Ecto neural progenitor cell (in vitro differentiated cells): ENCODE results near the gene KCNK6.

ENCODE experiments used
- DNase-seq: peaks from one replicate; pipeline ENCODE4 v3.0.0-alpha.2; 2018; ENCODE audit warnings: low spot score

Gene KCNK6

DNA sequence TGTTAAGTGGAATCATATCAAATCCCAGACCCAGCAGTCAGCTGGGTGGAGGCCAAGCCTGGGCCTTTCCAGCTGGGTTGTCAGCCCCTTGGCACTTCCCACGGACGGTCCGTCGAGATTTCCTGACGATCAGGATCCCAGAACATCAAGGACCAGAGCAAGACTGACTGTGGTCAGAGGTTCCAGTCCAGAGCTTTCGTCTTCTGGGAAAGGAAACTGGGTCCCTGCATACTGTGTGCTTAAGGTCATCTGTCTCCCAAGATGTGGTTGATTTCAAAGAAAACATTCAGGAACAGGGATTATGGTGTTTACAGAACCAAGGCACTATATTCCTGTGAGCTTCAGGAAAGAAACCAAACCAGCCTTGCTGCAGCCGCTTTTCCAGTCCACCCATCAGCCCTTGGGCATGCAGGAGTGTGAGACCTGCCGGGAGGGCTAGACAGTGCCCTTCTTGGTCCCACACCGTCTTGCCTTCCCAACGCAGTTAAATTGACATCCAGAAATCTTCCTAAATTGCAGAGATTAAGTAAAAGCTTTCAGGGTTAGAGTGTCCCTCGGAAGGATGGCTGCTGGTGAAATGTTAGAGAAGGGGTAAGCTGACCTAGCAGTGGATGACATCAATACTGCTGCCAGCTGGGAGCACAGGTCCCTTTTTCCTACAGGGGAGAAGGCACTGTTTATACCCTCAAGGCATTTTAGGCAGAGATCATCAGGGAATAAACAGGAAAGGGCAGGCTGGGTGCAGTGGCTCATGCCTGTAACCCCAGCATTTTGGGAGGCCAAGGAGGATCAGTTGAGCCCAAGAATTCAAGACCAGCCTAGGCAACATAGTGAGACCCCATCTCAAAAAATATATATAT is 20.6 kb upstream of the KCNK6 start:
- no peak for DNase-seq

DNA sequence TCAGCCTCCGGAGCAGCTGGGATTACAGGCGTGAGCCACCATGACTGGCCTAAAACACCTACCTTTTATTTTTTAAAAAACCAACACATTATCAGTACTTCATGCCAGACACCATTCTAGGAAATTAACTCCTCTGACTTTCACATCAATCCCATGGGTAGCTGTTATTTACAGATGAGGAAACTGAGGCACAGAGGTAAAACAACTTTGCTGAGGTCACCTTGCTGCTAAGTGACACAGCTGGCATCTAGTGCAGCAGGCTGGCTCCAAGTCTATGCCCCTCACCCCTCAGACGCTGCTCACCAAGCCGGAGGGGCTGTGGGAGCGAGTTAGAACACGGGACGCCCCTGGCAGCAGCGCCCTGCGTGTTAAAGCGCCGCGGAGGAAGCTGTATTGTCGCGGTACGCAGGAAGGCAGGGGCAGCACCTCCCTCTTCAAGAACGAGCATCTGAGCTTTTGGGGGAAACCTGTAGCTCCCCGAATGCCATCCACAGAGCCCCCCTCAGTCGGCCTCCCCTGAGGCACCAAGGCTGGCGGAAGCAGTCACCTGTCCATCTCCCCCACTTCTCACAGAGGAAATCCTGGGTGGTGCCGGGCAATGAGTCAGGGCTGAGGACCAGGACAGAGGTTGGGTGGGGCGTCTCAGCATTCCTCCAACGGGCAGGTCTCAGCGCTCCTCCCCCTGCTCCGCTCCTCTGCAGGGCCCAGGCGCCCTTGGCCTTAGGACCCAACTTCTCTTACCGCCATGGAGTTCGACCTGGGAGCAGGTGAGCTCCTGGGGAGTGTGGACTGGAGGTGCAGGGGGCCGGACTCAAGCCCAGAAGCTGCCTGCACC is 15.9 kb upstream of the KCNK6 start, which contains the start of gene C19orf33:
Gene C19orf33 (plus strand): TSS at position 735 of the 835 bp plus-strand sequence. CDS start 11 bp downstream, at position 746.
- no peak for DNase-seq

DNA sequence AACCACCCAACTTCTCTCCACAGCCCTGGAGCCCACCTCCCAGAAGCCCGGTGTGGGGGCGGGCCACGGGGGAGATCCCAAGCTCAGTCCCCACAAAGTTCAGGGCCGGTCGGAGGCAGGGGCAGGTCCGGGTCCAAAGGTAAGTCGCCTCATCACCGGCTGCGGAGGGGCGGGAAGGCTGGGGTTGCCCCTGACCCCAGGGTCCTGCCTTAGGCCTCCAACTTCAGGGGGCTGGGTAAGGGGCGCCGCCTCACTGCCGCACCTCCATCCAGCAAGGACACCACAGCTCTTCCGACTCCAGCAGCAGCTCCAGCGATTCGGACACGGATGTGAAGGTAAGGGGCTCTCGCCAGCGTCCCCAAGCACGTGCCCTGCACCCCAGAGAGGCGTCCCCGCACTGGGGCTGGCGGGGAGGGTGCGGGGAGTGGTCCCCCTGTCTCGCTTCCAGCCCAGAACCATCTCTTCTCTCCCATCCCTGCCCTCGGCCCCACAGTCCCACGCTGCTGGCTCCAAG is 15.2 kb upstream of the KCNK6 start:
- no peak for DNase-seq

DNA sequence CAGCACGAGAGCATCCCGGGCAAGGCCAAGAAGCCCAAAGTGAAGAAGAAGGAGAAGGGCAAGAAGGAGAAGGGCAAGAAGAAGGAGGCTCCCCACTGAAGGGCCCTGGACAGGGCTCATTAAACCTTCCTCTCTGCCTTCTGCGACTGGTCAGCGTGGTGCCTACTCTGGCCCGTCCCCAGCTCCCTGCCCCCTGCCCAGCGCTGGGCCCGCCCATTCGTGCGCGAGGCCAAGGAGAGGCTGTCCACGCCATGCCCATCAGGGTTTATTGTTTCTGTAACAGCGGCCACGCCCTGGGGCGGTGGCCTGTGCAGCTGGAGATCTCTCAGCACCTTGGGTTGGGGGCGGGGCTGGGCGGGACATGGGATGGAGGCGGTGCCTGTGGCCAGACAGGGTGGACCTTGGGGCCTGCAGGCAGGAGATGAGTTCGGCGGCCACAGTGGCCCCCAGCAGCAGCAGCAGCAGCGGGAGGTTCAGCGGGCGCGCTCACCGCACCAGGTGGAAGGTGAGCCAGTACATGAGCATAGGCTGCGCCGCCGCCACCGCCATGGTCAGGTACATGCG is 14.7 kb upstream of the KCNK6 start:
- DNase-seq: peak; percentile 90

DNA sequence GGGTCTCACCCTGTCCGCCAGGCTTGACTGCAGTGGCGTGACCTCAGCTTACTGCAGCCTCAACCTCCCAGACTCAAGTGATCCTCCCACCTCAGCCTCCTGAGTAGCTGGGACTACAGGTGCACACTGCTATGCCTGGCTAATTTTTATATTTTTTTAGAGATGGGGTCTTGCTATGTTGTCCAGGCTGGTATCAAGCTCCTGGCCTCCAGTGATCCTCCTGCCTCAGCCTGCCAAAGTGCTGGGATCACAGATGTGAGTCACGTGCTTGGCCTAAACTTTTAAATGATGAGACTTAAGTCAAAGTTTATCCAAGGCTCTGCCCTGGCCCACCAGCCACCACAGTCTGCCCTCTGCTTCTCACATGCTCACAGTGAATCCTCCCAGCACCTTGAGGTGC is 13.4 kb upstream of the KCNK6 start:
- DNase-seq: no peak

DNA sequence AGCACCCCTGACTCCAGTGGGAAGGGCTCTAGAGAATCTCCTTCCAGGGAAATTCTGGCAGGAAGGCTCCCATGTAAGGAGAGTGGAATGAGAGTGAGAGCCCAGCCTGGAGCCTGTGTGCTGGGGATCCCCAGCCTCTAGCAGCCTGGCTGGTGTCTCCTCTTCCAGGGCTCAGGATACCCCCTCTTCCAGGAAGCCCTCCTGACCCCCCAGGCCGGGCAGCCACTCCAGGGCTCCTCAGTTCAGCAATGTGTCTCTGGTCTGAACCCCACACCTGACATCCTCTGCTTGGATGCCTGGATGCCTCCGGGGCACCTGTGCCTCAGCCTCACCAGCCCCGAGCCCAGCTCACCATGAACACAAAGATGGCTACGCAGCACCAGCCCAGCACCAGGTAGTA is 12.6 kb upstream of the KCNK6 start:
- DNase-seq: no peak

DNA sequence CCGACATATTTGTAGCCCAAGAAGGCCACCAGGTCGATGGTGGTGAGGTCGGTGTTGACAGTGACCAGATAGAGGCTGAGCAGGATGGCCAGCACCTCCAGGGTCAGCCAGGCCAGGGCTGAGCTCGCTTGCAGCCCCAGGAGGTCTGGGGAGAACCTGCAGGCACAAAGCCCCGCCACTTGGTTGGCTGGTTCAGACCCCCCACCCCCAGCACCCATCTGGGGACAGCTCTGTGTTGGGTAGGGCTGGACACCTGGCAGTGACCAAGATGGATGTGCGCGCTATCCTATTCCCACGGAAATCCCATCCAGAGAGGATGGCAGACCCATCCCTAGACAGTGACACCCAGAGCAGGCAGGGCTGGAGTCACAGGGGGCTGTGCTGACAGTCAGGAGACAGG is 12.0 kb upstream of the KCNK6 start:
- DNase-seq: no peak

DNA sequence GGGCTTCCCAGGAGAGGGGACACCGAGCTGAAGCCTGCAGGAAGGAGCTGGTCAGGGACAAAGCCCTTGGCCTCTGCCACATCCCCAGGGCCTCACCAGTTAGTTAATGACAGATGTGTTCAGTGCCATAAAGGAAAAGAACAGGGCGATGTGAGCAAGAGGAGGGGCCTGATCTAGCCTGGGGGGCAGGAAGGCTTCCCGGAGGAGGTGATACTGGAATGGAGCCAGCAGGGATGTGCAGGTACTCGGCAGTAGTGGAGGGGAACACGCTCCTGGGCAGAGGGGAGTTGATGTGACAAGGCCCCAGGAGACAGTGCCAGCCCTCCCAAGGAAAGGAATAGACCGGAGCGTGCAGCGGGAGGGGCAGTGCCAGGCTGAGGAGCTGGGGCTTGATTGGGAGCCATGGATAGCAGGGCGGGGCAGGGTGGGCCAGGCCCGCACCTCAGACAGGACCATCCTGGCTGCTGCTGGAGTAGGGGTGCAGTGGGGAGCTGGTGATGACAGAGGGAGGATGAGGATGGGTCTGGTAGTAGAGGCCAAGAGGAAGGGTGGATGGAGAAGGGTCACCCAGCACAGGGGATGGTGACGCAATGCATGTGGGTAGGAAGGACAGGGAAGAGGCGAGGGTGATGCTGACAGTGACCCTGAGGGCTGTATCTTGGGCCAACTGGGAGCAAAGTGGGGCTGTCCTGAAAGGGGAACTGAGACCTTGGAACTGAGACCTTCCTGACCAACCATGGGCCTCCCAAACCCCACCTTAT is 11.5 kb upstream of the KCNK6 start:
- DNase-seq: no peak

DNA sequence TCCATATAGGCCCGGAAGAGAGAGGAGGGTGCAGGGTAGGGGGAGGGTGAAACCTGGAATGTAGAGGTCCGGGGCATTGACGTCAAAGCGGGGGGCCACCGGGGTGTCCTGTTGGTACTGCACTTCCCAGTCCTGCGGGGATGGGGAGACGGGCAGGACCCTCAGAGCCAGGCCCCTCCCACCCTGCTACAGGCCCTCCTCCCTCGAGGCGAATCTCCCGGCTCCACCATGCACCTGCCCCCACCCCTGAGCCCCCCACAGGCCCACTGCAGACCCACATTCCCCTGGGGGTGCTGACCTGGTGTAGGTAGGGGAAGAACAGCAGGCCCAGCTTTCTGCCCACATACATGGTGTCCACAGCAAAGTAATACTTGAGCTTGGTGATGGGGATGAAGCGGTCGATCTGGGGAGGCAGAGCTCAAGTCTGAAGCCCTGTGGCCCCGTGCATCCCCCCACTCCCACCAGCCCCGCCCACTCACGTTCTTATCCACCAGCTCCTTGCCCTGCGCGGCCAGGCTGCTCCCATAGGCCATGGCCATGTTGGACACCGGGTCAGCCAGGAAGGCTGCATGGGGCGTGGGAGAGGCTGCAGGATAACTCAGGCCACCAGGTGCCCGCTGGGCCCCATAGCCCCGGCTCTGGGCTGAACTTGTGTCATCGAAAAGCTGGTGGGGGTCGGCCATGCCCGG is 10.6 kb upstream of the KCNK6 start:
- no peak for DNase-seq

DNA sequence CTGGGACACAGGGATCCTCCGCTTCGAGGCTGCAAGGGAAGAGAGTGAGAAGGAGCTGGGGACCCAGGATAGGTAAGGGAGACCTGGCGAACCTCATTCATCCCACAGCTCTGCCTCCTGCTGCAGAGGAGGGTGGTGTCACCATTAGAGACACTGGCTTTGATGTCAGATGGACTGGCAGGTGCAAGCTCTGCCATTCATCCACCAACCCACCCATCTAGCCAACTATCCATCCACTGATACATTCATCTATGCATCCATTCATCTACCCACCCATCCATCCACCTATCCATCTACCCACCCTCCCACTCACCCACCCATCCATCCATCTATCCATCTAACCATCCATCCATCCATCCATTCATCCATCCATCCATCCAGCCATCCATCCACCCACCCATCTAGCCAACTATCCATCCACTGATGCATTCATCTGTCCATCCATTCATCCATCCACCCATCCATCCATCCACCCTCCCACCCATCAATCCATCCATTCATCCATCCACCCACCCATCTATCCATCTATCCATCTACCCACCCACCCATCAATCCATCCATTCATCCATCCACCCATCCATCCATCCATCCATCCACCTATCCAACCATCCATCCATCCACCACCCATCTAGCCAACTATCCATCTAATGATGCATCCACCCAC is 9.9 kb upstream of the KCNK6 start:
- no peak for DNase-seq

DNA sequence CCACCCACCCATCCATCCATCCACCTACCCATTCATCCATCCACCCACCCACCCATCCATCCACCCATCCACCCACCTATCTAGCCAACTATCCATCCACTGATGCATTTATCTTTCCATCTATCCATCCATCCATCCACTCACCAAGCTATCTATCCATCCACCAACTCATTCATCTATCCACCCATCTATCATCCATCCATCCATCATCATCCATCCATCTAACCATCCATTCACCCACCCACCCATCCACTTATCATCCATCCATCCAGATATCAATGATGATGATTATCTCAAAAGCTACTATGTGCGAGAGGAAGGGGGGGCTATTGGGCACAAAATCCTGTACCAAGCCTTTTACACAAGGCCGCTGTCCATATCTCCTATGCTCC is 9.4 kb upstream of the KCNK6 start:
- DNase-seq: no peak

DNA sequence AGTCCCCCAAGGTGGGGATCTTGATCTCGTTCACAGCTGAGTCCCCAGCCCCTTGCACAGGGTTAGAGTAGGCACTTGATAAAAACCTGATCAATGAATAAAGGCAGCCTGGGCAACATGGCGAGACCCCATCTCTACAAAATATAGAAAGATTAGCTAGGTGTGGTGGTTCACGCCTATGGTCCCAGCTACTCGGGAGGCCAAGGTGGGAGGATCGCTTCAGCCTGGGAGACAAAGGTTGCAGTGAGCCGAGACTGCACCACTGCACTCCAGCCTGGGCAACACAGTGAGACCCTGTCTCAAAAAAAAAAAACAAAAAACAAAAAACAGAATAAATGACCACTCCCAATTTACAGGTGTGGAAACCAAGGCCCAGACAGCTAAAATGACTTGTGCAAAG is 8.7 kb upstream of the KCNK6 start:
- DNase-seq: no peak

DNA sequence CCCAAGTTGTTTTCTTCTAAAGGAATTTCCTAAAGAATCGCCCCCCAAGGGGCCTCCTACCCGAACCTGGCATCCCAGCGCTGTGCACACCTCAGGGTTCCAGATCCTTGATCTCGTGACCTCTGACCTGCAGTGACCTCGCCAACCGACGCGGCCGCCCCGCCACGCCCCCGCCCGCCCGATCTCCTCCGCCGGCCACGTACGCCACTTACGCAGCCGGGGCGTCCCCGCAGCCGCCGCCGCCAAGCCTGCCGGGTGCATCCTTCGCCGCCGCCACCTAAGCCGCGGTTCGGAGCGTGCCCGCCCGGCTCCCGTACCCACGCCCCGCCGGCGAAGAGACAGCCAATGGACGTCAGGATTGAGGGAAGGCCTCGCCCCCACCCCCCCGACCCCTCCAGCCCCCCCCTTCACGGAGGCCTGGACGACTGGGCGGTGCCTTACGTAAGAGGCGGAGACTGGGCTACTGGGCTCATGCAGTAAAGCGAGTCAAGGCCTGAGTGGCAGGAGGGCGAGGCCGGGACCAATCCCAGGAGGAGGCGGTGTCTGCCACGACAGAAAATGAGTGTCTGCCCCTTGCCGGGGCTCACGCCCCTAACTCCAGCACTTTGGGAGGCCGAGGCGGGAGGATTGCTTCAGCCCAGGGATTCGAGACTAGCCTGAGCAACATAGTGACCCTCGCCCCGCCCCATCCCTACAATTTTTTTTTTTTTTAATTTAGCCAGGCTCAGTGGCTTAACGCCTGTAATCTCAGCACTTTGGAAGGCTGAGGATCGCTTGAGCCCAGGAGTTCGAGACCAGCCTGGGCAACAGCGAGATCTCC is 3.8 kb upstream of the KCNK6 start, which contains the start of gene YIF1B:
Gene YIF1B (minus strand): TSS at position 291 of the 820 bp plus-strand sequence. CDS start 30 bp downstream, at position 261.
- peak; percentile 98 for DNase-seq

DNA sequence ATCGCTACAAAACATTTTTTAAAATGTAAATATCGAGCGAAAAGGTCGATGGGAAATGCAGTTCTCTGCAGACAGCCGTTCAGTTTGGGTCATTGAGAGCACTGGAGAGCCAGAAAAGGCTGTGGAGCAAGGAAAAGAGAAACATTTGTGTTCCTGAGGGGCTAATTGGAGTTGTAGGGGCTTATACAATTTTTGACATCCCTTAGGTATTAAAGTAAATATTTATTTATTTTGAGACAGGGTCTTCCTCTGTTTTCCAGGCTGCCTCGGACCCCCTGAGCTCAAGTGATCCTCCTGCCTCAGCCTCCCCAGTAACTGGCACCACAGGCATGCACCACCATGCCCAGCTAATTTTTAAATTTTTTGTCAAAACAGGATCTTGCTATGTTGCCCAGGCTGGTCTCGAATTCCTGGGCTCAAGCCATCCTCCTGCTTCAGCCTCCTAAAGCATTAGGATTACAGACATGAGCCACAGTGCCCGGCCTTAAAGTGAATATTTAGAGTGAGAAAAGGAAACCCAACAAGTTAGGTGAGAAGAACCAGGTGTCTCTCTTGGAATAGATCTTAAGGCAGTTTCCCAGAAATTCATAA is 3.1 kb upstream of the KCNK6 start:
- no peak for DNase-seq

DNA sequence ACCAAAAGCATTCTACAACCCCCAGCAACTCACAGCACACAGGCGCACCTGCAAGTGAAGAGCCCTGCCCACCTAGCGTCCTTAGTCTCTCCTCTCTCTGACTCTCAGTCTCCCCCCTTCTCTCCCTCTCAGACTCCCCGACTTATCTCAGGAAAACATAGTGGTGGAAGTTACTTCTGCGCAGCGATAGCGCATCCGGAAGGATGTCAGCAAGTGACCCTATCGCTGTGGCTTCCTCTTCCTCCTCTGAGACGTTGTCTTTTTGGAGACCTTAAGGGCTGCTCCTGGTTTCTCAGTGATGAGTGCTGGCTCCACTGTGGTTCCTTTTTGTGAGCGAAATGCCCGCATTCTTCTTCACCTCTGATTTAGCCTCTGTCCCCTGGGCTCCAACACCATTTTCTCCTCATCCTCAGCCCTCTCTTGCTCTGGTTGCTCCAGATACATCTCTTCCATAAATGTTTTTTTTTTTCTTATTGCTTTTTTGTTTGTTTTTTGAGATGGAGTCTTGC is 2.5 kb upstream of the KCNK6 start:
- DNase-seq: no peak

DNA sequence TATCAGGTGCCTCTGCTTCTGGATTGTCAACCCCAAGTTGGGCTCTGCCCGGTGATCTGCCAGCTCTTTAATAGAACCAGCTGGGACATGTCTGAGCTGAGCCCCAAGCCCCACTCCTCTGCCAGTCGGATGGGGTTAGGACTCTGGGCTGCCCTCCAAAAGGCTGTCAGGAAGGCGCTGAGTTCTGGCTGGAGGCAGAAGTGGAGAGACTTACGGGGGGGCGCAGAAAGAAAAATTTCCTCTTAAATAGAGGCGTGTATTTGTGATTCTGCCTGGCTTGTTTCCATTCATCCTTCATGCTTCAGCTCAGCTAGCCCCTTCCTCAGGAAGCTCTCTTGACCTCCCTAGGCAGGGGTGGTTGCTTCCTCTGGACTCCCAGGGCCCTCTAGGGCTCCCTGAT is 985 bp upstream of the KCNK6 start:
- DNase-seq: no peak

DNA sequence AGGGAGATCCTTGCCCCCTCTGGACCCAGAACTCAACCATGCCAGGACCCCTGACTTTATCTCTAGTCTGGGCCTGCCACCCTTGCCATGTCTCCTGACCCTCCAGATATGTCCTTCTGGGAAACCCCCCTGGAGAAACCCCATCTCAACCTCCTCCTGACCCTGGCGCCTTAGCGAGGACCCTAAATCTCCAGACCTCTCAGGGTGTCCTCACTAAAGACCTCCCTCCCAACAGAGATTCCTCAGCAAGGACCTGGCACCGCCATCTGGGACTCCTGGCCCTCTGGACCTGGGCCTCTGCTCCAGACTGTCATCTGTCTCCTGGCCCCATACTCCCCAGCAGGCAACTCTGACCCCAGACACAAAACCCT is 1.3 kb downstream of the KCNK6 start:
- no peak for DNase-seq

DNA sequence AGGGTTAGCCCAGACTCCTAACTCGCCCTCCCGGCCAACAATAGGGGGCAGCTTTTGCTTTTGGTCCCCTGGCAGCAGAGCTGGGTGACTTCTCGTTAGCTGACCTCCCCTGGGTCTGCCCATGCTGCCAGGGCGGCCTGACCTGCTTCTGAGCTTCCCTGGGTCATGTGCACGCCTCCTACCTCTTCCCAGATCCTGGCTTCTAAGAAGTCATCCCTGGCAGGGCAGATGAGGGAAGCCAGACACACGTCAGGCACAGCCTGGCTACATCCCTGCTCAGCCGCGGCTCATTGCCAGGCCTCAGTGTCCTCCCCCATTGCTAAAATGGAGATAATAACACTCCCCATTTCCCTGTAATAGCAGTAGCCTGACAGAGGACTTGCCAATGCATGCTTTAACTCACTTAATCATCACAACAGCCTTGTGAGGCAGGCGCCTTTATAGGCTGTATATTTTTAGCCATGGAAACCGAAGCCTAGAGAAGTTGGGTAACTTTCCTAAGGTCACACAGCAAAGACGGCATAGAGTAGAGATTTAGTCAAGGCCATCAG is 2.1 kb downstream of the KCNK6 start:
- no peak for DNase-seq

DNA sequence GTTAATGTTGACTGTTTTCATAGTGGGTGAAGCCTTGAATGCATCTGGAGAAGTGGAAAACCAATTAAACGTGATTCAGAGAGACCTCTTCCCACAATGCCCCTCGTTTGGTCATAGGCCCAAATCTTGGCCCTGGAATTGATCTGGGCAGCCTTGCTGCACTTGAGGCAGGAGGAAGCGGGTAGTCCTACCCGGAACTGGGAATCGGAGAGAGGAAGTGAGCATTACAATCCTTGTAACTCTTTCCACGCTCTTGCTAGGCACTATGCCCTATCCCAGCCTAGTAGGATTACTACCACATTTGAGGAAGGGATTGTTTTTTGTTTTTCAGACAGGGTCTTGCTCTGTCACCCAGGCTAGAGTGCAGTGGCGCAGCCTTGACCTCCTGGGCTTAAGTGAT is 3.6 kb downstream of the KCNK6 start:
- DNase-seq: no peak
